A172 (cell line): ENCODE measurements around the gene SERINC5. TPM values are rescaled to one million over a fixed set of nuclear protein-coding genes. Genes with fewer than 3 reads are reported as not detected.
"Not testable (repeated sequence)": the region's sequence is repeated elsewhere in the genome, so short reads cannot be mapped to it uniquely, and the experiment has no call there.

Experiments
- DNase-seq: peaks from one replicate; pipeline ENCODE4 v3.0.0-alpha.2; 2015; ENCODE audit warnings: low spot score
- total RNA-seq: library from RNA; depleted of rRNA; stranded (reverse); fragments of >200 nt; shearing (Covaris generic); gene quantifications from 2 replicates; pipeline ENCODE4 v1.2.3, GENCODE V29; 2014

The SERINC5 gene
- total RNA-seq, 1 experiment from 2014 or later = 9.2 TPM

DNA sequence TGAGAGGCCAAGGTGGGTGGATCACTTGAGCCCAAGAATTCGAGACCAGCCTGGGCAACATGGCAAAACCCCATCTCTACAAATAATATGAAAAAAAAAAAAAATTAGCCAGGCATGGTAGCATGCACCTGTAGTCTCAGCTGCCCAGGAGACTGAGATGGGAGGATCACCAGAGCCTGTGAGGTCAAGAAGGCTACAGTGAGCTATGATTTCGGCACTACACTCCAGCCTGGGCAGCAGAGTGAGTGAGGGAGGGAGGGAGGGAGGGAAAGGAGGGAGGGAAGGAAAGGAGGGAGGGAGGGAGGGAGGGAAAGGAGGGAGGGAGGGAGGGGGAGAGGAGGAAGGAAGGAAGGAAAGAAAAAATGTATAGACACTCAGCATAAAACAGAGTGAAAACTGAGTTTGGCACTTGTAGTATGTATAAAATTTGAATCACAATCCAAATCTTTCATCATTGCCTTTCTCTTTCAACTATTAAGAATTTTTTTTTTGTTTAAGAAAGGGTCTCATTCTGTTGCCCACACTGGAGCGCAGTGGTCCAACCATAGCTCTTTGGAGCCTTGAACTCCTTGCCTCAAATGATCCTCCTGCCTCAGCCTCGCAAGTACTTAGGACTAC lies 27.8 kb downstream of the SERINC5 start:
- no peak for DNase-seq

GRCh38 chr5:80225934-80226326 lies 29.9 kb downstream of the SERINC5 start:
- no peak for DNase-seq

DNA sequence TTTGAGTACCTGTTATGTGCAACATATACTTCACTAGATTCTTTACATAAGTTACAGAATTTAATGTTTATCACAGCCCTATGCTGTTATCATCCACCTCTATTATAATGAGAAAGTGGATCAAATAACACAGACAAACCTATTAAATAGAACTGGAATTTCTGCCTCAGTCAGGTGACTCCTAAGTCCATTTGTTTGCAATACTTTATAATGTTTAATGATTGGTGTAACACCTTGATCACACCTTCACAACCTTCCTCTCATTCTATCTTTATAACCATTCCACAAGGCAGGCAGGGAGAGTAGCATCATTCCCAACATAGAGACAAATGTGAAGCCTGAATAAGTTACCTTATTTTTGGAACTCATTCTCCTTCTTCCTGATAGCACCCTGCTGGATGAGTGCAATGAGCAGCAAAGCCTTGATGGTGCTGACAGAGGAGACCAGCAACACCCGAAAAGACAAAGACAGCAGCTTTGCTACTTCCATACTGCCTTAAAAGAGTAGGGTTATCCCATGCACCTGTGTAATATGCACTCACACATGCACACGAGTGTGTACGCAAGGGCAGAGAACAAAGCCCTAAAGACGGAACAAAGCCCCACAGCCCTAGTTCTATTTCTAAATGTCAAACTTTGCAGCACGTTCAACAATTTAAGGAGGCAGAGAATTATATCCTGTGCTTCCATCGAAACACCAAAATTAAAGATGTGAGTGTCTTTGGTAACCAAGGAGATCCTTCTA lies 30.5 kb downstream of the SERINC5 start:
- DNase-seq = no peak

DNA sequence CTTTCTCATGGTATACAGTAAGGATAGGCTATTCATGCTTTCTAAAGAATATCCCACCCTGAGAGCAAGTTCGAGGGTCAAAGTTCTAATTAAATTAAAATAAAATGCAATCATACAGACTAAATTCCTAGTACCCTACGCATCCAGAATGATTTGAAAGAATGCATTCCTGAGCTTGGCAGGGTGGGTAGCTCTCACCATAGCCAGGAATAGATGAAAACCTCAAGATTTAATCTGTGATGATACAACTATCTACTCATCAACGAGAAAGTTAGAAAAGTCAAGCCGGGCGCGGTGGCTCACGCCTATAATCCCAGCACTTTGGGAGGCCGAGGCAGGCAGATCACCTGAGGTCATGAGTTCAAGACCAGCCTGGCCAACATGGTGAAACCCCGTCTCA lies 32.3 kb downstream of the SERINC5 start:
- DNase-seq = no peak

DNA sequence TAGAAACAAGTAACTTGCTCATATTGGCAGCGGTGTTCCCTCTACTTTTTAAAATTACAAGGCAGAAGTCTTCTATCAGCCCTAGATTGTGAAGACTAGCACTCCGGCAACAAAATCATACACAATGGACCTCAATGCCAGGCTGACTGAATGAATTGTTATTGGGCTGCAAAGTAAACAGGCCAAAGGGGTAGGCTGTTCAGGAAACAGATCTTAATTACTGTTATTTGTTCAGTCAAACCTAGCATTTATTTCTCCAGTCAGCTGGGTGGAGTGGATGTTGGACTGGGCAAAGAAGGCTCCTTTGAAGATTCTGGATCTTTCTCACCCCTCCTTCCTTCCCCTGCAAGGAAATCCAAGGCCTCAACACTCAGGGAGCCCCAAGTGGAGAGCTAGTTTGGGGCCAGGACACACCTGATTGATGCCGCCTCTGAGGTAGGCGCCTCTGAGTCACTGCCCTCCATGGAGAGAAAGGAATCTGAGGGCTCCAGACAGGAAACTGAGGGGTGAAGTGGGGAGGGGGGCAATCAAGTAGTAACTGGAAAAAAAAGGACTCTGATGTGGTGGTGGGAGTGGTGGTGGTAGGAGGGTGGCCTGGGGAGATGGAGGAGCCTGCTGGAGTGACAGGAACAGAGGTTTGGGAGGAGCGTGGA lies 35.5 kb downstream of the SERINC5 start:
- no peak for DNase-seq

DNA sequence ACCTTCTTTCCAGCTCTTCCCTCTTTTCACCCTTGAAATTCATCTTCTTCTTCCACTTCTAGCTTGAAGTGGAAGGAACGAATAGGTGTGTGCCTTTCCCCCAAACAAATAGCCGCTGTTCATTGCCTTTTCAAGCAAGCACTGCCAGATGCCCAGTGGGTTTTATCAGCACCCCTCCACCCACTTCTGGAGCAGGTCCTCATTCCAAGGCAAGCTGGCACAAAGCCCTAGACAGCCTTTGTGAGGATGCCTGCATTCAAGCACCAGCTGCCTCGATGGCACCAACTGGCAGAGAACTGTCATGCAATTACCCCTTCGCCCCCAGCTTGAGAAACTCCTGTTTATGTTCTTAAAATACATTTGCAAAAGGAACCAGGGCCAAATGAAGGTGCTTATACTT lies 36.5 kb downstream of the SERINC5 start:
- no peak for DNase-seq

DNA sequence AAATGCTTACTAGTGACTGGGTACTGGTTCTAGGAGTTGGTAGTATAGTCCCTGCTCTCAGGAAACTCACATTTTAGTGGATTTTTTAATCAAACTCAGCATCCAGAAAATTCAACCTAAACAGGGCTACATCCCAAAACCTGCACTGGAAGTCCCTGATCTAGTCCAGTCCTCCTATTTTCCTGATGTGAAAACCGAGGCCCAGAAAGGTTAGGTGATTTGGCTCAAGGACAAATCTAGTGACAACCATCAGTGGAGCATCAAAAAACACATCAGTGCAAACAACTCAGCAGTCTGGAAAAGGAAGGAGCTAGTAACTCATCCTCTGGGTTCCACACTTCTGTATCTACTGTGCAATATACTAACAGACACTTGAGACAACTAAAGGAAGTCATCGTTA lies 38.2 kb downstream of the SERINC5 start:
- no peak for DNase-seq

DNA sequence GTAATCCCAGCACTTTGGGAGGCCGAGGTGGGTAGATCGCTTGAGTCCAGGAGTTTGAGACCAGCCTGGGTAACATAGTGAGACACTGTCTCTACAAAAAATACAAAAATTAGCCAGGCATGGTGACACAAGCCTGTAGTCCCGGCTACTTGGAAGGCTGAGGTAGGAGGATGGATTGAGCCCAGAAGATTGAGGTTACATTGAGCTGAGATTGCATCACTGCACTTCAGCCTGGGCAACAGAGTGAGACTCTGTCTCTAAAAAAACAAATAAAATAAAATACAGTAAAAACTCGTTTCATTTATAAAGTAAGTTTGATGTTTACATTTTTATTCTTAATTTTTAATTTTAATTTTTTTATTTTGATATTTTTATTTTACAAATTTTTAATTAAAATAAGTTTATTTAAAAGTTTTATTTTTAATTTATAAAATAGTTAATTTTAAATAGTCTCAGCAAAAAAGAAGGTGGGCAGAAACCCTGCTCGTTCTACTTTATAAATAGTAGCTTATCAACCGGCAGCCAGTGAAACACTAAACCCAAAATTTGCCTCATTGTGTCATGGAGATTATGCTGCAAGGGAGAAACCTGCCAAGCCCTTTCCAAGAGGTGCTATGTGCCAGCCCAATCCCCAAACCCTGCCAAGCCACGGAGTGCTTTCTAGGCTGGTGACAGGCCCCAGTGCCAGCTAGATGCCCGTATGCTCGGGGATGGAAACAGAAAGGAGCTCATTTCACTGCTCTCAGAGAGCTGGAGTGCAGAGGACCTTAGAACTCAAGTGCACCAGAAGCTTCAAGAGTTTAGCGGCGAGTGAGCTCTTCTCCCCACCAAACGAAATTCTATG lies 38.9 kb downstream of the SERINC5 start:
- DNase-seq = no peak

DNA sequence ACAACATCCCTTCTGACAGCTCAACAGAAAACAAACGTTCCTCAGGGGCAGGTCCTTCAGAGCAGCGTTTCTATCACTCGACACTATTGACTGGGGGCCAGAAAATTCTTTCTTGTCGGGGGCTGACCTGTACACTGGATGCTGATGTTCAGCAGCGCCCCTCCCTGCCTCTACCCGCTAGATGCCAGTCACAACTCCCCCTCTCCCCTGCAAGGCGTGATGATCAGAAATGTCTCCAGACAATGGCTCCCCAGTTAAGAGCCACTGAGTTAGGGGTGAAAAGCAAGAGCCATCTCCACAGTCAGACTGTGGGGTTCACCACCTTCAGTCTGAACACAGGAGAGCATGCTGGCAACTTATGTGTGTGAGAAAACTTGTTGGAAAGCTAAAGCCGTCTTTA lies 39.8 kb downstream of the SERINC5 start:
- no peak for DNase-seq

DNA sequence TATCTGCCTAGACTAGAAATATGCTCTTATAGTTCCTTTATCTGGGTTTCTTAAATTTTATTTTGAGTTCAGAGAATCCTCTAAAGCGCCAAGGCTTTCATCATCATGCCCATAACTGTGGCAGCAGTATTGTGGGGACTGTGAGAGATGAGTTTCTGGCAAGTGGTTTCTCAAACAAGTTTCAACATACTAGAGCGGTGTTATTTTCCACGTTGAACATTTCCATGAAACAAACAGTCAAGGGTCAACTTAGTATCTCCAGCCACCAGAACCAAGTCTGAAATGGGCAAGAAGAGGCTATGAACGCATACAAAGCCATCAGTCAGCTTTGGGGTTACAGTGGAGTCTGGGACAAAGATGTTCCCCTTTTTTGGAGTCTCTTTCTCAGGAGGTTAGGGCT lies 40.3 kb downstream of the SERINC5 start:
- DNase-seq = no peak

- no peak for DNase-seq
Measured at GRCh38 chr5:80213466-80213865, 42.4 kb downstream of the SERINC5 start.

DNA sequence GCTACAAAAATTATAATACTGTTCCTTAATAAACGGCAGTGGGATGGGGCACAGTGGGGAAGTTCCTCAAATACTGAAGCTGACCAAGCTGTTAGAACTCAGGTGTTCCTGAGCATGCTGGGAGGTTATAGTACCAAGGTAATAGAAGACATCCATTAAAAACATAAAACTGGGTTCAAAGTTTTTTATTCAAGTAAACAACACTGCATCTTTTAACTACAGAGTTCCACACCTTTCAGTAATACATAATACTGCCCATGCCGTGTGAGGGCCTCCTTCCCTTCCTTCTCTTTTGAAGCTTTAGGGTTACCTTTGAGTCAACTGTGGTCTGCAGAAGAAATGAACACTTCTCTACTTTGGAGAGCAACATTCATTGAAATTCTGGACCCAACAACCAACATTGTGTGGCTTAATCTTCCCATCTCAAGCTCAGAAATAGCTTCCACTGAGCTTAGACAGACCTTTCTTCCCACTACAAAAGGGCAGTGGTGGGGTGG lies 43.6 kb downstream of the SERINC5 start:
- no peak for DNase-seq

GRCh38 chr5:80211327-80211726 lies 44.5 kb downstream of the SERINC5 start:
- no peak for DNase-seq

DNA sequence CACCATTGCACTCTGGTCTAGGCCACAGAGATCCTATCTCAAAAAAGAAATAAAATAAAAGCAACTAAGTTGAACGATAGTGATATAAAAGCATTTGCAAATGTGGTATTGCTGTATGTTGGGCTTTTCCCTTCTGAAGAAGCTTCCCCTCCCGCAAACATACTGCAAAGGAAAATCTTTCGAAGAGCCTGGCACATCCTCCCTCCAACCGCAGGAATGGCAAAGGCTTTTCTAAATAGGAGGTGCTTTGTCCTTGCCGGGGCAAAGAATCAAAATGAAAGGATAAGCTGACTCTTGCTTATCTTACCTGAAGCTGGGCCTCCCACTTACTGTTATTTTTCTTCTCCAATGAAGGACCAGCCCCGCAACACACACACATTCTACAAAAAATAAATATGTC lies 45.8 kb downstream of the SERINC5 start:
- DNase-seq = no peak

DNA sequence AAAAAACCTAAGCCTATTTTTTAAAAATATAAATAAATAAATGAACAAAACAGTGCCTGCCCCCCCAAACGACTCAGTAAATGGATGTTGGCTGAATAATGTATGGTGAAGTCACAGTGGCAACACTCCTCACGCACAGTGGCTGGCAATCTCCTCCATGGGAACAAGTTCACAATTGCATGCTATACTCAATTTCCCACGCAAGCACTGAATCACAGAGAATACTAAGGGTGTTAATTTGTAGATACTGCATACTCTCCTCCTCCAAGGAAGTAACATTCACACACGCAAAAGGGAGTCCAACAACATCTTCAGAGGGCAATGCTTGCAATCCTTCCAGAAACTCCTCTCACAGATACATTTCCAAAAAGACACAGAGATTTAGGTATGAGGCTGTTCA lies 47.5 kb downstream of the SERINC5 start:
- DNase-seq = no peak

DNA sequence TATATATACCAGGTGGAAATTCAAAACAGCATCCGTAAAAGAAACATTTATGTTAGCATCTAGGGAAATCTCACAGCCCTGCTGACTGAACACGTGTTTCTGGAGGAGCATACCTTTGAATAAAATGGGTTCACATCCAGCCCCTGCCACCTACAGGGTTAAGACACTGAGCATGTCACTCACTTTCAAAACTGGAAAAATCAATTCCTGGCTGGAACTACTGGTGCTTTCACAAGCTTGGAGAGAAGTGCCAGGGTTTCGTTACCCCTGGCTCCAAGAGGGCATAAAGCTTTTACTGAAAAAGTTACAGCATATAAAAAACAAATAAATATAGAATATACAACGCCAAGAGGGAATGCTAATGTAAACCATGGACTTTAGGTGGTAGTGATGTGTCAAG lies 48.0 kb downstream of the SERINC5 start:
- DNase-seq = no peak

GRCh38 chr5:80206282-80206681 lies 49.6 kb downstream of the SERINC5 start:
- DNase-seq = no peak

- DNase-seq = no peak
Measured at GRCh38 chr5:80205846-80206245, 50.0 kb downstream of the SERINC5 start.

- no peak for DNase-seq
Measured at GRCh38 chr5:80204808-80205614, 50.8 kb downstream of the SERINC5 start.

DNA sequence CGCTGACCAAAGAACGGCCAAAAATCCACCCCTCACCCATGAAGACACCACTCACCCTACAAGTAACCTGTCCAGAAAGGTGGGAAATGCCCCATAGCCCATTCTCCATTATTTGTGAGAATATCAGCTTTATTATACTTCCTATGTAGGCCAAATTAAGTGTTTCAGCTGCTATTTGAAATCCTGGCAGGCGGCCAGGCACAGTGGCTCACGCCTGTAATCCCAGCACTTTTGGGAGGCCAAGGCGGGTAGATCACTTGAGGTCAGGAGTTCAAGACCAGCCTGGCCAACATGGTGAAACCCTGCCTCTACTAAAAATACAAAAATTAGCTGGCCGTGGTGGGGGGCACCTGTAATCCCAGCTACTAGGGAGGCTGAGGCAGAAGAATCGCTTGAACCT lies 54.1 kb downstream of the SERINC5 start:
- not testable (repeated sequence) for DNase-seq

DNA sequence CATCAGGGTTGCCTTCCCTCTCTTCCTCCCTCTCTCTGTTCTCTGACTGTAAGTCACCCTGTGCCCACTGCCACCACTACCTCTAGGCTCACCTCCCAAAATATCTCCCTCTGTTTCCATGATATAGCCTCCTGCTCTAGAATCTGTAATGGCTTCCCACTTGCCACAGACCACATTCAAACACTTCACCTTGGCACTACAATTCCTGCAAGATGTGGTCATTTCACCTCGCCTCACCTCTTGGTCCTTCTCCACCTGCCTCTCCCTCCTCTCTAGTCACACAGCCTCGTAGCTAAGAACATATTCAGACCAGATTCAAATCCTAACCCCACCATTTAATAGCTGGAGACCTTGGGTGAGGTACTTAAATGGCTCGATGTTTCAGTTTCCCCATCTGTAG lies 56.9 kb downstream of the SERINC5 start:
- DNase-seq = no peak
